ENCODE data around the gene NUDT14.

DNA sequence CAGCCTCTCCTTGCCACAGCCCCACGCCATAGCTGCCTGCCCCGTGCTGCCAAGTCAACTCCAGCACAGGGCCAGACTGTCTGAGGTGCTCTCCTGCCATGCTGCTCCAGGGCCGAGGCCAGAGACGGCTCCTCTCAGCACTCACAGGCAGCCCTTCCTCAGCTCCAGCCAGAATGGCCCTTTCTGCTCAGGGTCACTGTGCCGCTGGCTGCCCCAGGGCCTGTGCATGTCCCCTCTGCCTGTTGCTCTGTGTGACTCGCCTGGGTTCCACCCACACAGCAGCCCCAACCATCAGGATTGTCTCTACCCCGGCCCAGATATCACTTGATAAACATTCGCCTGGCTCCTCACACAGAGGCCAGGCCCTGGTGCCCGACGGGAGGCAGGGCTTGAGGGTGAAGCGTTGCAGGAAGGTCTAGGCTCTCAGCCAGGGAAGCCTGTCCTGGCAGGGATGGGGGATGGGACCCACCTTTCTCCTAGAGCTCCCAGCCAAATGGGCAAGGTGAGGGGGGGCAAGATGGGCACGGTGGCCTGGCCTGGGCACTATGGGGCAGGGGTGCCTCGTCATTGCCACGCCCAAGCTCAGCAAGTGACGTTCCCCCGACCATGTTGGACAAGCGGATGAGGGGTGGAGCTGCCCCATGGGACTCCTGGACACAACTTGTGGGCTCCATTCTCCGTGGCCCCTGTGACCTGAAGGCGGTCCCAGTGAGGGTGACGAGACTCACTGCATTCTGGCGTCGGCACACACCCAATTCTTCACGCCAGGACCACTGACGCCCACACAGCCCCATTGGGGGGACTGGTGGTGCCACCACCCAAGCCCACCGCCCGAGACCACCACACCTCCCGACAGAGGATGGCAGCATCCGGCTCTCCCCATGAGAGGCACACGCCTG is 39.8 kb upstream of the NUDT14 start:
- TF ChIP-seq, protein P1, sequence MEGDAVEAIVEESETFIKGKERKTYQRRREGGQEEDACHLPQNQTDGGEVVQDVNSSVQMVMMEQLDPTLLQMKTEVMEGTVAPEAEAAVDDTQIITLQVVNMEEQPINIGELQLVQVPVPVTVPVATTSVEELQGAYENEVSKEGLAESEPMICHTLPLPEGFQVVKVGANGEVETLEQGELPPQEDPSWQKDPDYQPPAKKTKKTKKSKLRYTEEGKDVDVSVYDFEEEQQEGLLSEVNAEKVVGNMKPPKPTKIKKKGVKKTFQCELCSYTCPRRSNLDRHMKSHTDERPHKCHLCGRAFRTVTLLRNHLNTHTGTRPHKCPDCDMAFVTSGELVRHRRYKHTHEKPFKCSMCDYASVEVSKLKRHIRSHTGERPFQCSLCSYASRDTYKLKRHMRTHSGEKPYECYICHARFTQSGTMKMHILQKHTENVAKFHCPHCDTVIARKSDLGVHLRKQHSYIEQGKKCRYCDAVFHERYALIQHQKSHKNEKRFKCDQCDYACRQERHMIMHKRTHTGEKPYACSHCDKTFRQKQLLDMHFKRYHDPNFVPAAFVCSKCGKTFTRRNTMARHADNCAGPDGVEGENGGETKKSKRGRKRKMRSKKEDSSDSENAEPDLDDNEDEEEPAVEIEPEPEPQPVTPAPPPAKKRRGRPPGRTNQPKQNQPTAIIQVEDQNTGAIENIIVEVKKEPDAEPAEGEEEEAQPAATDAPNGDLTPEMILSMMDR (IDR thresholded peaks at IDR 0.05) = no peak
- no peak for TF ChIP-seq EZH2 (IDR thresholded peaks at IDR 0.05)
- no peak for TF ChIP-seq EZH2phosphoT487 (IDR thresholded peaks at IDR 0.05)
